ENCODE data around the gene THAP10.
"Not testable (repeated sequence)": the region's sequence is repeated elsewhere in the genome, so short reads cannot be mapped to it uniquely, and the experiment has no call there.

Gene THAP10

DNA sequence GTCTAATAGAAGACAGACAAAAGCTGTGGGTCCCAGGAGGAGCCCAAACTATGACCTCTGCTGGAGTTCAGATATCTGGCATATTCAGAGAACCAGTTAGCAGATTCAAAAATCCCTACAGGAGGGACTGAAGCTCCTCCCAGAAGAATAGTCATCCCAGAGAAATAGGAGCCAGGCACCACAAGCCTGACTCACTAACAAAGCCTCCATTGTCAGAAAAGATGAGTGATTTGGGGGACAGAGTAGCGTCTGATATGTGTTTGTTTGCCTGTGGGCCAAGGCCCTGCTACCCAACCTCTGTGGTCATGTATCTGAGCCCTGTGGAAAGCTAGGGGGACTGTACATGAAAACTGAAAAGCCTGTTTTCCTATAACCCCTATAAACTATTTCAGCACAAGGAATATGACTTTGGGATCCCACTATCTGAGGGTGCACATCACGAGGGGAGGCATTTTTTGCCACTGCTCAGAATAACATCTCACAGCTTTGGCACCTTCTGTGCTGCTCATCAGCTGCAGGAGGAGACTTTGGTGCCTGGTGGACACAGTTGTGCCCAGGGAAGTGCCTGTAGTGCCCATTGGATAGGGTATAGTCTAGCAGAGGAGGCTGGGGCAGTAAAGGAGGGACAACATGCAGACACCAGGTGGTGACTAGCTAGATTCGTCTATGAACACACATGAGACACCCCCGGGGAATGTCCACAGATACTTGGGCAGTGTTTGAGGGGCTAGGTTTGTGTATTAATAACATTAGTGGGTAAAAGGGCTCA, 28.6 kb downstream of the THAP10 start:
- H4K20me1 ChIP-seq (ENCODE audit: insufficient read depth), result no peaks in the 10 kb centered on the region
- no peaks in the 10 kb centered on the region for H3K79me2 ChIP-seq (ENCODE audit: insufficient read depth, low read depth)
- TF ChIP-seq, protein P1, sequence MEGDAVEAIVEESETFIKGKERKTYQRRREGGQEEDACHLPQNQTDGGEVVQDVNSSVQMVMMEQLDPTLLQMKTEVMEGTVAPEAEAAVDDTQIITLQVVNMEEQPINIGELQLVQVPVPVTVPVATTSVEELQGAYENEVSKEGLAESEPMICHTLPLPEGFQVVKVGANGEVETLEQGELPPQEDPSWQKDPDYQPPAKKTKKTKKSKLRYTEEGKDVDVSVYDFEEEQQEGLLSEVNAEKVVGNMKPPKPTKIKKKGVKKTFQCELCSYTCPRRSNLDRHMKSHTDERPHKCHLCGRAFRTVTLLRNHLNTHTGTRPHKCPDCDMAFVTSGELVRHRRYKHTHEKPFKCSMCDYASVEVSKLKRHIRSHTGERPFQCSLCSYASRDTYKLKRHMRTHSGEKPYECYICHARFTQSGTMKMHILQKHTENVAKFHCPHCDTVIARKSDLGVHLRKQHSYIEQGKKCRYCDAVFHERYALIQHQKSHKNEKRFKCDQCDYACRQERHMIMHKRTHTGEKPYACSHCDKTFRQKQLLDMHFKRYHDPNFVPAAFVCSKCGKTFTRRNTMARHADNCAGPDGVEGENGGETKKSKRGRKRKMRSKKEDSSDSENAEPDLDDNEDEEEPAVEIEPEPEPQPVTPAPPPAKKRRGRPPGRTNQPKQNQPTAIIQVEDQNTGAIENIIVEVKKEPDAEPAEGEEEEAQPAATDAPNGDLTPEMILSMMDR (conservative IDR thresholded peaks at IDR 0.05; ENCODE audit: low read depth, low read length), result no peak
- no peak overlapping the region for H3K4me2 ChIP-seq
- no peaks in the 10 kb centered on the region for H3K36me3 ChIP-seq (ENCODE audit: insufficient read depth)
- H3K27ac ChIP-seq, result no peak overlapping the region
- no peak overlapping the region for H2AFZ ChIP-seq (ENCODE audit: low read depth)
- H3K4me3 ChIP-seq (IDR thresholded peaks at IDR 0.05; ENCODE audit: insufficient read depth, low read depth, low read length), result no peak overlapping the region
- no peaks in the 10 kb centered on the region for H3K4me1 ChIP-seq (ENCODE audit: low read depth, poor library complexity, severe bottlenecking)
- no peaks in the 10 kb centered on the region for H3K27me3 ChIP-seq (ENCODE audit: insufficient read depth, low read depth)
- no peak overlapping the region for H3K9ac ChIP-seq

GRCh38 chr15:70859998-70860397, 32.2 kb downstream of the THAP10 start:
- H3K27me3 ChIP-seq (ENCODE audit: insufficient read depth, low read depth), result no peaks in the 10 kb centered on the region
- H3K4me1 ChIP-seq (ENCODE audit: low read depth, poor library complexity, severe bottlenecking), result no peaks in the 10 kb centered on the region
- no peak overlapping the region for H3K27ac ChIP-seq
- no peak overlapping the region for H3K4me3 ChIP-seq (IDR thresholded peaks at IDR 0.05; ENCODE audit: insufficient read depth, low read depth, low read length)
- TF ChIP-seq, protein P1 (conservative IDR thresholded peaks at IDR 0.05; ENCODE audit: low read depth, low read length), result no peak
- no peaks in the 10 kb centered on the region for H3K79me2 ChIP-seq (ENCODE audit: insufficient read depth, low read depth)
- no peaks in the 10 kb centered on the region for H4K20me1 ChIP-seq (ENCODE audit: insufficient read depth)
- H3K9ac ChIP-seq, result no peak overlapping the region
- no peak overlapping the region for H2AFZ ChIP-seq (ENCODE audit: low read depth)
- H3K36me3 ChIP-seq (ENCODE audit: insufficient read depth), result no peaks in the 10 kb centered on the region
- H3K4me2 ChIP-seq, result no peak overlapping the region

- Histone ChIP-seq H3K27me3 (ENCODE audit: insufficient read depth, low read depth) (no peaks in the 10 kb centered on the region), H3K4me3 (IDR thresholded peaks at IDR 0.05; ENCODE audit: insufficient read depth, low read depth, low read length) (no peak overlapping the region), H3K36me3 (ENCODE audit: insufficient read depth) (no peaks in the 10 kb centered on the region), H4K20me1 (ENCODE audit: insufficient read depth) (no peaks in the 10 kb centered on the region), H3K27ac (no peak overlapping the region), H2AFZ (ENCODE audit: low read depth) (no peak overlapping the region), H3K4me2 (no peak overlapping the region), H3K79me2 (ENCODE audit: insufficient read depth, low read depth) (no peaks in the 10 kb centered on the region), H3K4me1 (ENCODE audit: low read depth, poor library complexity, severe bottlenecking) (no peaks in the 10 kb centered on the region), H3K9ac (no peak overlapping the region)
- TF ChIP-seq, protein P1 (conservative IDR thresholded peaks at IDR 0.05; ENCODE audit: low read depth, low read length), result no peak
These were observed 32.8 kb downstream of the THAP10 start for GRCh38 chr15:70859322-70859908.

DNA sequence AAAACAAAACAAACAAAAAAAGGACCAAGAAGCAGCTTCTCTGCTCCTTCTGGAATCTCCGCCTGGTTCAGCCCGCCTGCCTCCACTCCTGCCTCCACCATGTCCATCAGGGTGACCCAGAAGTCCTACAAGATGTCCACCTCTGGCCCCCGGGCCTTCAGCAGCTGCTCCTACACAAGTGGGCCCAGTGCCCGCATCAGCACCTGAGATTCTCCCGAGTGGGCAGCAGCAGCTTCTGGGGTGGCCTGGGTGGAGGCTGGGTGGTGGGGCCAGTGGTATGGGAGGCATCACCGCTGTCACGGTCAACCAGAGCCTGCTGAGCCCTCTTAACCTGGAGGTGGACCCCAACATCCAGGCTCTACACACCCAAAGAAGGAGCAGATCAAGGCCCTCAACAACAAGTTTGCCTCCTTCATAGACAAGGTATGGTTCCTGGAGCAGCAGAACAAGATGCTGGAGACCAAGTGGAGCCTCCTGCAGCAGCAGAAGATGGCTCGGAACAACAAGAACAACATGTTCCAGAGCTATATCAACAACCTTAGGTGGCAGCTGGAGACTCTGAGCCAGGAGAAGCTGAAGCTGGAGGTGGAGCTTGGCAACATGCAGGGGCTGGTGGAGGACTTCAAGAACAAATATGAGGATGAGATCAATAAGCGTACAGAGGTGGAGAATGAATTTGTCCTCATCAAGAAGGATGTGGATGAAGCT, 33.5 kb downstream of the THAP10 start:
- not testable (repeated sequence) for H2AFZ ChIP-seq (ENCODE audit: low read depth); H3K4me2 ChIP-seq

More for the DNA sequence above, 33.5 kb downstream of the THAP10 start:
- not testable (repeated sequence) for H3K36me3 ChIP-seq (ENCODE audit: insufficient read depth); H3K4me3 ChIP-seq (IDR thresholded peaks at IDR 0.05; ENCODE audit: insufficient read depth, low read depth, low read length); H3K27me3 ChIP-seq (ENCODE audit: insufficient read depth, low read depth); H3K27ac ChIP-seq; H3K9ac ChIP-seq; H3K79me2 ChIP-seq (ENCODE audit: insufficient read depth, low read depth); H3K4me1 ChIP-seq (ENCODE audit: low read depth, poor library complexity, severe bottlenecking); H4K20me1 ChIP-seq (ENCODE audit: insufficient read depth)
